PC-3 (cell line): ENCODE results near the gene DDX43. TPM values are rescaled to one million over a fixed set of nuclear protein-coding genes. Genes with fewer than 3 reads are reported as not detected.
"Not testable (repeated sequence)": the region's sequence is repeated elsewhere in the genome, so short reads cannot be mapped to it uniquely, and the experiment has no call there.

Experiments
- ATAC-seq: fragments of 200-7000 bp; cut with Tn5 transposase; 2 replicates; pipeline ENCODE4 v1.9.1; 2020; ENCODE audit warnings: mild to moderate bottlenecking, moderate library complexity
- BruUV-seq: library from RNA; stranded (reverse); fragments of 400-500 nt; replicated peaks from 2 replicates; lab custom pipeline; 2021; lab: Mats Ljungman, UMichigan
- CTCF ChIA-PET: fragments of 300-600 bp; sonication (Branson Sonifier 250); formaldehyde crosslinking; loops from one replicate; lab custom pipeline; 2022; ENCODE audit warnings: antibody characterized with exemption; lab: Charles Lee
- POLR2A ChIA-PET: fragments of 300-600 bp; sonication (Branson Sonifier 250); formaldehyde crosslinking; loops from one replicate; lab custom pipeline; 2022; ENCODE audit warnings: antibody characterized with exemption; ENCODE audit not compliant: unreplicated experiment; lab: Charles Lee
- DNase-seq: peaks from one replicate; pipeline ENCODE4 v3.0.0-alpha.2; 2015
- H2AFZ ChIP-seq: fragments of 300-600 bp; sonication (generic); 2 replicates; pipeline ENCODE4 v1.6.0; 2016; ENCODE audit warnings: antibody characterized with exemption, low read length
- H3F3A ChIP-seq: fragments of 300-600 bp; sonication (generic); one replicate; pipeline ENCODE4 v1.6.0; 2017; ENCODE audit warnings: antibody characterized with exemption, low read length, control low read depth, mild to moderate bottlenecking; ENCODE audit not compliant: unreplicated experiment
- H3K27ac ChIP-seq: fragments of 300-600 bp; sonication (generic); 2 replicates; pipeline ENCODE4 v1.5.1; 2016; ENCODE audit warnings: mild to moderate bottlenecking, low read length
- H3K27me3 ChIP-seq: fragments of 300-600 bp; sonication (generic); 2 replicates; pipeline ENCODE4 v1.6.1; 2016; ENCODE audit warnings: low read length, mixed read lengths
- H3K36me3 ChIP-seq: fragments of 300-600 bp; sonication (generic); 2 replicates; pipeline ENCODE4 v1.6.1; 2016; ENCODE audit warnings: low read depth, mixed run types, low read length, mixed read lengths
- H3K4me1 ChIP-seq: fragments of 300-600 bp; sonication (generic); 2 replicates; pipeline ENCODE4 v1.5.1; 2016; ENCODE audit warnings: low read length; ENCODE audit not compliant: insufficient read depth
- H3K4me2 ChIP-seq: fragments of 300-600 bp; sonication (generic); 2 replicates; pipeline ENCODE4 v1.6.0; 2016; ENCODE audit warnings: low read length
- H3K4me3 ChIP-seq: fragments of 300-600 bp; sonication (generic); 2 replicates; pipeline ENCODE4 v1.5.1; 2016; ENCODE audit warnings: mild to moderate bottlenecking, low read length, mixed read lengths
- H3K79me2 ChIP-seq: fragments of 300-600 bp; sonication (generic); 2 replicates; pipeline ENCODE4 v1.6.1; 2017; ENCODE audit warnings: low read length, mixed read lengths
- H3K9ac ChIP-seq: fragments of 300-600 bp; sonication (generic); 2 replicates; pipeline ENCODE4 v1.6.0; 2016; ENCODE audit warnings: mild to moderate bottlenecking, low read length
- H3K9me2 ChIP-seq: fragments of 300-600 bp; sonication (generic); replicated peaks from 2 replicates; pipeline ENCODE4 v1.6.1; 2016; ENCODE audit warnings: mixed run types, low read length, mixed read lengths
- H3K9me3 ChIP-seq: fragments of 300-600 bp; sonication (generic); 2 replicates; pipeline ENCODE4 v1.6.1; 2016; ENCODE audit warnings: low read length, mixed read lengths
- H4K20me1 ChIP-seq: fragments of 300-600 bp; sonication (generic); 2 replicates; pipeline ENCODE4 v1.6.1; 2016; ENCODE audit warnings: low read length, mixed read lengths
- EZH2 ChIP-seq: fragments of 300-600 bp; sonication (generic); IDR thresholded peaks from one replicate; pipeline ENCODE4 v1.6.1; 2017; ENCODE audit warnings: antibody characterized with exemption, mild to moderate bottlenecking, low read length; ENCODE audit not compliant: unreplicated experiment
- EZH2phosphoT487 ChIP-seq: fragments of 300-600 bp; sonication (generic); IDR thresholded peaks from 2 replicates; pipeline ENCODE4 v1.6.1; 2018; ENCODE audit warnings: mild to moderate bottlenecking, antibody characterized with exemption, low read length, borderline replicate concordance
- intact Hi-C: fragments of 100-400 bp; cut with micrococcal nuclease; formaldehyde crosslinking; loops from 2 replicates; pipeline ENCODE4 v1.9.0; 2023
- total RNA-seq: library from RNA; depleted of rRNA; stranded (reverse); fragments of >200 nt; gene quantifications from 2 replicates; pipeline ENCODE4 v1.2.3, GENCODE V29; 2014
- TF ChIP-seq, protein P1 (sequence below): fragments of 300-600 bp; sonication (generic); conservative IDR thresholded peaks from 2 replicates; pipeline ENCODE4 v1.5.1; 2017; ENCODE audit warnings: antibody characterized with exemption, low read depth, mild to moderate bottlenecking, low read length

The DDX43 gene
- total RNA-seq, 1 experiment from 2014 or later, result not detected

DNA sequence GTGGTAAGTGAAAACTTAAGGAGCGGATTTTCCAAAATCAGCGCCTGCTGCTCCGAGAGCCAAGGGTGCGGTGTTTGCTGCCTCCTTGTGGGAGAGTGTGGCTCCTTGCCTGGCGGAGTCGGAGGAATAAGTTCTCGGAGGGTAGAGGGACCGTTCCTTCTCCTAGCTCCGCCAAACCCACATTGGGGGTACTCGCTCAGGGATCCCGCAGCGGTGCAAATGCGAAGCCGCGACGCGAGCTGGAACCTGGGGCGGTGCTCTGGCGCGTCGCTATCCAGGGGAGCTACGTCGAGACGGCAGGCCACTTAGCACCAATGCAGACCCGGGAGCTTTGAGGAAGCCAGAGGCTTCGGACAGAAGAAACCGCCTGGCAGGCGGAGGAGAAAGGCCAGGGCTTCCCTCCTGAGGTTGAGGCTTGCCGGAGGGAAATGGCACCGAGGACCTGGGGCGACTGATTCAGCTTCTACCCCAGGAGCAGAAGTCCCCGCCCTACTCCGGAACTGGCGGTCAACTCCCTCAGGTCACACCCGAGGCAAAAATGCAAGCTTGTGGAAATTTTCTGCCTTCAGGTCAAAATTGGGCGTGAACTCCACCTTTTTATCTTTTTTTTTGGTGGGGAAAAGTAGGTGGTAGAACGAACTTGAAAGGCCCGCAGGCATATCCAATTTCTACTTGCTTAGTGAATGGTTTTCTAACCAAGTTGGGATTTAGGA, 5.7 kb upstream of the DDX43 start:
- H3K27ac ChIP-seq, result peak overlapping the region; percentile 85
- BruUV-seq, result TSS peak; percentile 97
- no peaks in the 10 kb centered on the region for H4K20me1 ChIP-seq
- H3K4me2 ChIP-seq, result peak overlapping the region; percentile 92
- H3K9me2 ChIP-seq, result no peaks in the 10 kb centered on the region
- intact Hi-C loops, result loop anchor here (5.0 kb wide), 2 partner anchors 62 to 102 kb away; no protein-coding TSS in a partner anchor
- DNase-seq (peak; percentile 77), ATAC-seq (peak; percentile 87)
- no peaks in the 10 kb centered on the region for H3K79me2 ChIP-seq
- H3K36me3 ChIP-seq, result no peaks in the 10 kb centered on the region
- peak overlapping the region; percentile 79 for H3K4me3 ChIP-seq
- H2AFZ ChIP-seq, result peak overlapping the region; percentile 90
- no peaks in the 10 kb centered on the region for H3K4me1 ChIP-seq
- H3K9me3 ChIP-seq, result no peaks in the 10 kb centered on the region
- POLR2A ChIA-PET, result interaction anchor here (0.5 kb wide), 1 partner anchor 264 kb away, joined by 3 read pairs; no protein-coding TSS in a partner anchor
- peak overlapping the region; percentile 76 for H3K9ac ChIP-seq
- H3F3A ChIP-seq, result no peaks in the 10 kb centered on the region
- no peaks in the 10 kb centered on the region for H3K27me3 ChIP-seq
- no peak for TF ChIP-seq EZH2
- TF ChIP-seq, protein P1, sequence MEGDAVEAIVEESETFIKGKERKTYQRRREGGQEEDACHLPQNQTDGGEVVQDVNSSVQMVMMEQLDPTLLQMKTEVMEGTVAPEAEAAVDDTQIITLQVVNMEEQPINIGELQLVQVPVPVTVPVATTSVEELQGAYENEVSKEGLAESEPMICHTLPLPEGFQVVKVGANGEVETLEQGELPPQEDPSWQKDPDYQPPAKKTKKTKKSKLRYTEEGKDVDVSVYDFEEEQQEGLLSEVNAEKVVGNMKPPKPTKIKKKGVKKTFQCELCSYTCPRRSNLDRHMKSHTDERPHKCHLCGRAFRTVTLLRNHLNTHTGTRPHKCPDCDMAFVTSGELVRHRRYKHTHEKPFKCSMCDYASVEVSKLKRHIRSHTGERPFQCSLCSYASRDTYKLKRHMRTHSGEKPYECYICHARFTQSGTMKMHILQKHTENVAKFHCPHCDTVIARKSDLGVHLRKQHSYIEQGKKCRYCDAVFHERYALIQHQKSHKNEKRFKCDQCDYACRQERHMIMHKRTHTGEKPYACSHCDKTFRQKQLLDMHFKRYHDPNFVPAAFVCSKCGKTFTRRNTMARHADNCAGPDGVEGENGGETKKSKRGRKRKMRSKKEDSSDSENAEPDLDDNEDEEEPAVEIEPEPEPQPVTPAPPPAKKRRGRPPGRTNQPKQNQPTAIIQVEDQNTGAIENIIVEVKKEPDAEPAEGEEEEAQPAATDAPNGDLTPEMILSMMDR, result peak; percentile 73
- no peak for TF ChIP-seq EZH2phosphoT487
- CTCF ChIA-PET, result interaction anchor here (0.6 to 1.0 kb wide), 7 partner anchors 9 to 103 kb away, joined by 3 to 4 read pairs (median 3); no protein-coding TSS in a partner anchor

DNA sequence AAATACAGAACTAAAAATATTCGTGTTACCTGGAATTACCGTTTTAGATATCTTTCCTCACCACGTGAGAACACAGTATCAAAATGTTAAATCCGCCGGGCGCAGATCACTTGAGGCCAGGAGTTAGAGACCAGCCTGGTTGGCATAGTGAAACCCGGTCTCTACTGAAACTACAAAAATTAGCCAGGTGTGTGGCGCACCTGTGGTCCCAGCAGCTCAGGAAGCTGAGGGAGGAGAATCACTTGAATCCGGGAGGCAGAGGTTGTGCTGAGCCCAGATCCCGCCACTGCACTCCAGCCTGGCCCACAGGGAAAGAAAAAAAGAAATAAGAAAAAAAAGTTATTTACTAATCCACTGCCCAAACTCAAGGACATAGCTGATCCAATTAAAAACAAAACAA, 4.8 kb upstream of the DDX43 start:
- ATAC-seq (no peak), DNase-seq (no peak)
- H4K20me1 ChIP-seq, result no peaks in the 10 kb centered on the region
- intact Hi-C loops, result loop anchor here (5.0 kb wide), 2 partner anchors 63 to 103 kb away; no protein-coding TSS in a partner anchor
- CTCF ChIA-PET, result no interaction called here
- H3K9ac ChIP-seq, result no peak overlapping the region
- H3K27ac ChIP-seq, result no peak overlapping the region
- no peaks in the 10 kb centered on the region for H3K79me2 ChIP-seq
- H3K27me3 ChIP-seq, result no peaks in the 10 kb centered on the region
- no peak overlapping the region for H3K4me3 ChIP-seq
- no peak overlapping the region for H3K4me2 ChIP-seq
- TF ChIP-seq EZH2 (no peak), EZH2phosphoT487 (no peak)
- TF ChIP-seq, protein P1, result no peak
- no peak overlapping the region for H2AFZ ChIP-seq
- no peaks in the 10 kb centered on the region for H3K9me3 ChIP-seq
- H3K9me2 ChIP-seq, result no peaks in the 10 kb centered on the region
- no peaks in the 10 kb centered on the region for H3F3A ChIP-seq
- POLR2A ChIA-PET, result interaction anchor here (0.5 kb wide), 1 partner anchor 801 kb away, joined by 3 read pairs; no protein-coding TSS in a partner anchor
- no peaks in the 10 kb centered on the region for H3K4me1 ChIP-seq
- no peaks in the 10 kb centered on the region for H3K36me3 ChIP-seq
- BruUV-seq, result TSS peak; percentile 39

DNA sequence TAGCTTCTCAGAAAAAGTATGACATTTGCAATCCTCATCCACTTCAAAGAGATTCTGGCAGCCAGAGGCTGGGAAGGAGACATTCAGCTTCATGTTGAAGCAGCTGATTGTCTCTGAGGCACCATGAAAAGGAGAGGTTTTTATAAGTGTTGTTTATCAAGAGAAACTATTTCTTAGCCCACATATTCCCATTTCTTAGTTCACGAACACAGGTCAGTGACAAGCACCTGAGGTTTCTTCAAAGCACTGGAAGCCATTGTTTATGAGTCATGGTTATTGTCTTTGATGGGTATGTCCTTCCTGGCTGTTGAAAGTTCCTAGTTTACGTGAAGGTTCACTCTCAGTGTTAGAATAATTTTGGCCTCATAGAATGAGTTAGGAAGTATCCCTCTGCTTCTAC, 3.0 kb upstream of the DDX43 start:
- H3K9me3 ChIP-seq, result no peaks in the 10 kb centered on the region
- ChIA-PET POLR2A (no interaction called here), CTCF (no interaction called here)
- no peak overlapping the region for H3K9ac ChIP-seq
- H3K4me3 ChIP-seq, result no peak overlapping the region
- no peaks in the 10 kb centered on the region for H3F3A ChIP-seq
- no peaks in the 10 kb centered on the region for H3K79me2 ChIP-seq
- DNase-seq (peak; percentile 19), ATAC-seq (no peak)
- H3K9me2 ChIP-seq, result no peaks in the 10 kb centered on the region
- intact Hi-C loops, result no loop called here
- H3K27me3 ChIP-seq, result no peaks in the 10 kb centered on the region
- no TSS peak for BruUV-seq
- TF ChIP-seq EZH2phosphoT487 (no peak), EZH2 (no peak)
- TF ChIP-seq, protein P1, result no peak
- H3K27ac ChIP-seq, result no peak overlapping the region
- no peaks in the 10 kb centered on the region for H3K4me1 ChIP-seq
- no peak overlapping the region for H2AFZ ChIP-seq
- H3K4me2 ChIP-seq, result no peak overlapping the region
- H3K36me3 ChIP-seq, result no peaks in the 10 kb centered on the region
- no peaks in the 10 kb centered on the region for H4K20me1 ChIP-seq

DNA sequence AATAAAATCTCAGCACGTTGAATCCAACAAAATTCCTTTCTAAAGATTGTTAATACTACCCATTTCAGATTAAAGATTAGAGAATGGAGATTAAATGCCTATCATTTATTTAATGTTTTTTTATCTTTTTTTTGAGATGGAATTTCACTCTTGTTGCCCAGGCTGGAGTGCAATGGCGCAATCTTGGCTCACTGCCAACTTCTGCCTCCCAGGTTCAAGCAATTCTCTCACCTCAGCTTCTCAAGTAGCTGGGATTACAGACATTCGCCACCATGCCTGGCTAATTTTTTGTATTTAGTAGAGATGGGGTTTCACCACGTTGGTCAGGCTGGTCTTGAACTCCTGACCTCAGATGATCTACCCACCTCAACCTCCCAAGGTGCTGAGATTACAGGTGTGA, 2.4 kb upstream of the DDX43 start:
- not testable (repeated sequence) for H3K4me1 ChIP-seq

More for the DNA sequence above, 2.4 kb upstream of the DDX43 start:
- ATAC-seq, H3K79me2 ChIP-seq, H3K9me3 ChIP-seq, H3K9me2 ChIP-seq, H3K27ac ChIP-seq, POLR2A ChIA-PET, DNase-seq, H3K27me3 ChIP-seq, CTCF ChIA-PET, H3K4me3 ChIP-seq, H3K4me2 ChIP-seq, BruUV-seq, H3K36me3 ChIP-seq, H2AFZ ChIP-seq, intact Hi-C loops, H3F3A ChIP-seq, H4K20me1 ChIP-seq, H3K9ac ChIP-seq: not testable (repeated sequence)
